Urothelium cell line (cell line): ENCODE data around the gene IL13RA1.
"Not testable (repeated sequence)": the region's sequence is repeated elsewhere in the genome, so short reads cannot be mapped to it uniquely, and the experiment has no call there.

Experiments
- DNase-seq: peaks from one replicate; pipeline ENCODE4 v3.0.0; 2011; ENCODE audit warnings: low spot score, mixed read lengths
- FAIRE-seq: peaks from 2 replicates; lab custom pipeline; 2011; peaks lifted over from hg19 to GRCh38; lab: Jason Lieb, UNC

IL13RA1 gene

DNA sequence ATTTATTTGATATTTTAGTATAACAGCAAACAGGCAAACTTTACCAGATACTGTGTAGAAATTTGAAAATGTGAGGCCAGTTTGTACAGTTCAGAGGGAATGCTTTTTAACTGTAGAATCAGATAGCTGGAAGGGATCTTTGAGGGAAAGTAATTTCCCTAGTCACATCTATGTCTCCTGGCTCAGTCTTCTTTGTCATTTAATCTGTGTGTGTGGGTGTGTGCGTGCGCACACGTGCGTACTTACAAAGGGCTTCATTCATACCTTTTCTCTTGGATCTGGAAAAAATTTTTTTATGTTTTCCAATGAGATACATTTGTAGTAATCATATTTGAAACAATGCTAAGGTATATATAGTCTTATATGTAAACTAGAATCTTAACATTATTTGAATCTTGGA, 44.6 kb downstream of the IL13RA1 start:
- no peak for DNase-seq
- no peak for FAIRE-seq

- DNase-seq (no peak), FAIRE-seq (no peak)
Observed at GRCh38 chrX:118773782-118774181, 46.4 kb downstream of the IL13RA1 start.

DNA sequence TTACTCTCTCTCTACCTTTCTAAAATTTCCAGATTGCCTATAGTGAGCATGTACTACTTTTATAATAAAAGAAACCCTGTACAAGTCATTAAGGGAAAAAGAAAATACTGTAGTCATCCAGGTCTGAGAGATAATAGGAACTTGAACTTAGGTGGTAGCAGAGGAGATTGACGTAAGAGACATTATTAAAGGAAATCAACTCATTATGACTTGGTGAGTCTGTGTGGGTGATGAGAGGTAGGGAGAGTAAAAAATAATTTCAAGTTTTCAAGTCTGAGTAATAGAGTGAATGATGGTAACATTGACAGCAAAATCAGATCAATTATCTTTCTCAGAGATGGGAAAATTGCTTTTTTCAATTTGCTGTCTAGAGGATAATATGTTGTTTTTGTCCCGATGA, 52.2 kb downstream of the IL13RA1 start:
- no peak for FAIRE-seq
- no peak for DNase-seq

DNA sequence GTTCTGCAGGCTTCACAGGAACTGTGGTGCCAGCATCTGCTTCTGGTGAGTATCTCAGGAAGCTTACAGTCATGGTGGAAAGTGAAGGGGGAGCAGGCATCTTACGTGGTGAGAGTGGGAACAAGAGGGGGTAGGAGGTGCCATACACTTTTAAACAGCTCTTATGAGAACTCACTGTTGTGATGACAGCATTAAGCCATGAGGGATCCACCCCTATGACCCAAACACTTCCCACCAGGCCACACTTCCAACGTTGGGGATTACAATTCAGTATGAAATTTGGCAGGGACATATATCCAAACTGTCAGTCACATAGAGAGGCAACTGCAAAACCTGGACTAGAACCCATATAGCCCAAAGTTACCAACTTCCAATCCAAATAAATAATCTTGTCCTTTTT, 53.1 kb downstream of the IL13RA1 start:
- FAIRE-seq = no peak
- no peak for DNase-seq

DNA sequence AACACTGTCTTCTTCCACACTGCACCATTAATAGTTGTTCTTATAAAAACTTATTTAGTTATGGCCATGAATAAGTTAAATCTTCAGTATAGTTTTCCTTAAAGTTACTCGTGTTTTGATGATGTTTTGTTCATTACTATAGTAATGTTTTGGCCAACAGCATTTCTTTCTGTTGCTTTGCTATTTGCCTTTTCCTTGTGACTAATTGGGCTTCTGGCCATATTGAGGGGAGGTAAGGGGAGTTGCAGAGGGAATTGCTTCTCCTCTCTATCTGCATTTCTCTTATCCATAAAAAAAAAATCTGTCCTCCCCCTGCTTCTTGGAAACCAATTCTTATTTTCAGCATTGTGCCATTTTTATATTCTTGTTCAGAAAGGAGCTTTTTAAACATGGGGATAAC, 53.5 kb downstream of the IL13RA1 start:
- DNase-seq = no peak
- no peak for FAIRE-seq

DNA sequence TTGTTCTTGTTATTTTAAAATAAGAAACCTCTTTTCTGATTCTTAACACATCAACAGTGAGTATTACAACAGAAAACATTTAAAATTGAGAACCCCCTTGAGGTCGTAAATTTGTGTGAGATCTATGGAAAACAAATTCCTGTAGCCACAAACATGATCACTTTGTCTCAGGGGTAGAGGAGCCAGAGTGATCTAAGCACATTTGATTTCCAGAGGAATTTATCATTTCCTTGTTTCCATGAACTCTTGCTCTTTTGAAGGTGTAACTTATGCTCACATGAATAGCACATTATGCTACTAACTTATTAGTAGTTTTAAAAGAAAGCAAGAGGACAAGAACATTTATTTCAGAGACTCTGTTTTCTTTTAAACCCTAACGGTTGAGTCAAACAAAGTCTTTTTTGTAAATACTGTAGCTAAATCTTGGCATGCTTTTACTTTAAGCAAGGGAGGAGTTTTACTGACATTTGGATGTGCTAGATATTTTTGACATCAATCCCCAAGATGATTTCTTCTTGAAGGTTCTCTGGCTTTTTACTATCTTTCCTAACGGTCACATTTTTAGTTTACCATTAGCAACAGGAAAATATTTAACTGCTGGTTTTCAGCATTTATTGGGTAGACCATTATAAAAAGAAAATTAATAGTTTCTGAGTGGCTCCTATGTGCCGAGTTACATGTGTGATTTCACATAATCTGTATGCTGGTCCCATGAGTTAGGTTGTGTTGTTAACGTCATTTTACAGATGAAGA, 68.3 kb downstream of the IL13RA1 start:
- DNase-seq (no peak), FAIRE-seq (no peak)

DNA sequence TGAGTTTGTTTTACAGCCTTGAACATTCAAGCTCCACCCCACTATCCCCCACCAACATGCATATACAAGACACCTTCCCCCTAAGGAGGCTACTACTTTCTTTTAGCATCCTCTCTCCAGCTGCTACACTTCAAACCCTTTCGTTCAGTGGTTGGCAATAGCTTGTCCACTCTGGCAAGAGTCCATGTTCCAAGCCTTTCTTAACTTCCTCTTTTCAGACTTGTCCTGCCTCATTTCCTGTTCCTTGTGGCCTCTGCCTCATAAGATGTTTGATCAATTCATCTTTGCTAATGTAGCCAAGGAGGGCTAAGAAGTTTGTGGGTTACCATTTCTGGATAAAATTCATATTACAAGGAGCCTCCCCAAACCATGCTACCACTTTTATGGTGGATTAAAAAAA, 75.5 kb downstream of the IL13RA1 start:
- no peak for FAIRE-seq
- no peak for DNase-seq

- peak; percentile 12 for DNase-seq
- FAIRE-seq = no peak
Observed at GRCh38 chrX:118807151-118808017, 80.0 kb downstream of the IL13RA1 start.

GRCh38 chrX:118817257-118817656, 89.9 kb downstream of the IL13RA1 start:
- FAIRE-seq, DNase-seq: not testable (repeated sequence)

DNA sequence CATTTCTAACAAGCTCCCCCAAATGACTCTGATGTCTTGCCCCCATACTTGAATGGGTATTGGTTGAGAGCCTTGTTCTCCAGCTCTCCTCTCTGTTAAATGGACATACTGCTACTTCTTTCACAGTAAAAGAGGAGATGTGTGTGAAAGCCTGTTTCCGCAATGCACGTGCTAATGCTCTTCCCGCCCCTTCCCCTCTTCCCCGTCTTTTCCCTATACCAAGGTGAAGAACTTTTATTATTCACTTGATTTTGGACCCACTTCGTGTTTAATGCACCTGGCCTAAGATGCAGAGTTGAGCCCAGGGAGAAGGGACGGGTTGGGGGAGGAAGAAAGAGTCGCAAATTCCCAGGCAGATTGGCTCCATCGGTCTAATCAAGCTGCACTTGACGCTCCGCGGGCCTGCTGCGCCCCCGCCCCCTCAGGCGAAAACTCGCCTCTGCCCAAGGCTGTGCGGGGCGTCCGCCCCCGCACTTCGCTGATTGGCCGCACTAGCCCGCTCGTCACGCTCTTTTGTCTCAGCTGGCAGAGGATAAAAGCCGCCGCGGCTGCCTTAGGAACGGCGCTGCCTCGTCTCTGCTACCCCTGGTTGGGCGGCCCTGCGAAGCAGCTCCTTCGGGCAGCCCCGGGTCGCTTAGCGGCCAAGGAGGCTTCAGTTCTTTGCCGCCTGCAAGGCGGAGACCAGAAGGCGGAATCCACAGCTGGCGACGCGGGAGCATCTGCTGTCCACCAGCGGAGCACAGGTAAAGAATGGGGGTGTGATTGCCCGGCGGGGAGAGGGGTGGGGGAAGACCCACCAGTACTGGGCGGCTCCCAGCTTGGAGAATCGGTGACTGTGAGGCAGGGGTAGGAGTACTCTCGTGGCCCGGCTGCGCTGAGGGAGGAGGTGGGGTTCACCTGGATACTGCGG, 96.1 kb downstream of the IL13RA1 start, which contains the start of gene ZCCHC12:
Gene ZCCHC12 (plus strand): TSS at position 562 of the 910 bp plus-strand sequence. CDS start 1,421 bp downstream, outside the sequence.
- FAIRE-seq (no peak), DNase-seq (no peak)

- no peak for DNase-seq
- no peak for FAIRE-seq
Observed at GRCh38 chrX:118824173-118824730, 96.8 kb downstream of the IL13RA1 start.

- DNase-seq (no peak), FAIRE-seq (no peak)
Observed at GRCh38 chrX:118825227-118825626, 97.8 kb downstream of the IL13RA1 start.

DNA sequence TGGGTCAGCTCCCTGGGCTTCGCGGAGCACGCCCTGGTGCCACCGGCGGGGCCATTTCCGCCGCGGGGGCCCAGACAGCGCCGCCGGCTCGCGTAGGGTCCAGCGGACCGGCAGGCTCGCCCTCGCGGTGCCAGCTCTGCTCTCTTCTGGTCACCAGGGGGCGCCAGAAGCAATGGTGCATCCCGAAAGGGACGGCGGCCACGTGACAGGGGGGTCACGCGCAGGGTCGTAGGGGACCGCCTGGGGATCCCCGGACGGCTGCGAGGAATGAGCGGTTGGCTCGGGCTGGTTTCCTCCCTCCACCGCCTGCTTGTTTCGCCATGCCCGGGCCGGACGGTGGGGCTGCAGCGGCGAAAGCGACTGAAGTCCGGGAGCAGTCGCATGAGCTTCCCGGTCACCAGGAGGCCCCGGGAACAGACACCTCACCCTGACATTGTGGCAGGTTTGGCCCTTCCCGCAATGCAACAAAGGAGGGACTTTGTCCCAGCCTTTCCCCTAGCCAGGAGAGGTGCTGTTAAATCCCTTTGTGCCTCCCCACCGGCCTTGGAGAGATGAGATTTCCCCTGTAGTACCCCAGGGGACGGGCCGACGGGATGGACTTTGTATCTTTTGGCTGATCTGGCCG, 112.0 kb downstream of the IL13RA1 start:
- no peak for FAIRE-seq

More for the DNA sequence above, 112.0 kb downstream of the IL13RA1 start:
- peak; percentile 69 for DNase-seq
